ENCODE results near the gene MANEA. TPM values are rescaled to one million over a fixed set of nuclear protein-coding genes. Genes with fewer than 3 reads are reported as not detected.

MANEA gene
- 8.4 and 10.4 TPM in 2 replicates for total RNA-seq (2021; fragmentation: NEBNext Ultra II Directional; extraction: Animal tissue kit (Norgen Biotek cat#: 25700))
- 1.4 and 2.8 TPM in 2 replicates for polyA plus RNA-seq (2011; rRNA removed)
- polyA plus RNA-seq (2011; cell fraction: cytosol; rRNA removed), result 2.5 TPM
- polyA plus RNA-seq (2011; cell fraction: nucleus; rRNA removed), result 0.78 TPM
- 1.9 to 3.7 TPM (median 2.1 TPM) in 4 replicates for polyA plus RNA-seq (2012, experiment 1 of 2)
- 0.75 TPM for polyA plus RNA-seq (2012, experiment 2 of 2)
- 10.1 TPM for polyA plus RNA-seq (2013, experiment 1 of 2)
- polyA plus RNA-seq (2013, experiment 2 of 2), result 10.0 TPM
- 2.3 and 6.4 TPM in 2 replicates for polyA minus RNA-seq (2011; rRNA and poly(A)+ RNA removed)
- 2.3 TPM for polyA minus RNA-seq (2011; cell fraction: cytosol; rRNA and poly(A)+ RNA removed)
- polyA minus RNA-seq (2011; cell fraction: nucleus; rRNA and poly(A)+ RNA removed), result 9.5 TPM
- long read RNA-seq, experiment 1, full-length matches to known transcripts, result 3 of 10 reads
- long read RNA-seq, experiment 1, partial matches to known transcripts, result 2 of 10 reads
- long read RNA-seq, experiment 1, other reads (novel, unspliced or antisense), result 5 of 10 reads
- long read RNA-seq, experiment 2, full-length matches to known transcripts, result 4 of 6 reads
- long read RNA-seq, experiment 2, partial matches to known transcripts, result 2 of 6 reads
- long read RNA-seq, experiment 2, other reads (novel, unspliced or antisense), result 0 of 6 reads

- H4K20me1 ChIP-seq (replicated peaks in 1 of 2; ENCODE audit: control insufficient read depth in 1 of 2, insufficient read depth in 2 of 2, low read length in 2 of 2), result no peaks in the 10 kb centered on the region
- peaks cover 5% of the 10 kb centered on the region for H3K23me2 ChIP-seq (ENCODE audit: low read depth, low read length)
- 0 out of 2 replicates have a peak within 1 kb of the TSS, but pooled peaks have one; percentile 13 for H2BK15ac ChIP-seq (ENCODE audit: low read length)
- H3K4me3 ChIP-seq (ENCODE audit: extremely low read depth in 1 of 4, insufficient read depth in 2 of 4, low read depth in 3 of 4, low read length in 4 of 4), result peak within 1 kb of the TSS; percentile 76 to 89 (median 82)
- peak within 1 kb of the TSS; percentile 89 for H3K18ac ChIP-seq (ENCODE audit: extremely low read depth, low read length)
- H3K36me3 ChIP-seq (ENCODE audit: control insufficient read depth in 2 of 4, insufficient read depth in 4 of 4, low read length in 3 of 4), result no peaks in the 10 kb centered on the region
- no peaks in the 10 kb centered on the region for H3K27me3 ChIP-seq (replicated peaks in 1 of 4; ENCODE audit: control insufficient read depth in 3 of 4, extremely low read depth in 1 of 4, insufficient read depth in 3 of 4, low read length in 3 of 4)
- H3K4ac ChIP-seq (replicated peaks; ENCODE audit: insufficient read length, low read depth, low read length), result peak within 1 kb of the TSS; percentile 2
- POLR2A ChIA-PET (ENCODE audit: partially characterized antibody), result interaction anchor here (0.6 kb wide), 1 partner anchor 290 kb away, joined by 3 read pairs; no protein-coding TSS in a partner anchor
- peak within 1 kb of the TSS; percentile 63 to 88 (median 71) for H3K9ac ChIP-seq (replicated peaks in 1 of 4; ENCODE audit: extremely low read depth in 1 of 4, low read depth in 3 of 4, low read length in 3 of 4)
- FAIRE-seq (no peak), DNase-seq (ENCODE audit: low read depth in 1 of 2, low spot score in 2 of 2) (peak; percentile 65 to 85)
- H3K56ac ChIP-seq (replicated peaks; ENCODE audit: insufficient read length, low read depth, low read length), result peak within 1 kb of the TSS; percentile 82
- 1% methylated on average over 50 of the region's 70 CpGs; no CpG with 5 or more reads in 1 of the 2 experiments for WGBS, 2 experiments (ENCODE audit: extremely low coverage in 1 of 2, insufficient coverage in 1 of 2, insufficient read length in 1 of 2, insufficient replicate concordance in 2 of 2, low coverage in 1 of 2, low lambda C conversion rate in 2 of 2, missing lambda C conversion rate in 1 of 2)
- peak within 1 kb of the TSS; percentile 76 for H2BK5ac ChIP-seq (ENCODE audit: low read depth, low read length)
- H4K91ac ChIP-seq (replicated peaks; ENCODE audit: insufficient read length, low read length), result peak within 1 kb of the TSS; percentile 94
- H2AK5ac ChIP-seq (ENCODE audit: low read depth, low read length), result no peak within 1 kb of the TSS
- no peaks in the 10 kb centered on the region for H3K9me3 ChIP-seq (ENCODE audit: insufficient read depth in 2 of 2, low read depth in 1 of 2, low read length in 1 of 2)
- H2BK120ac ChIP-seq (replicated peaks; ENCODE audit: low read depth, low read length), result no peak within 1 kb of the TSS
- peaks cover 0 to 1% (median 0%) of the 10 kb centered on the region in 4 experiments; a peak in 2 of 7 replicates for H3K4me1 ChIP-seq (replicated peaks in 1 of 4; ENCODE audit: control insufficient read depth in 3 of 4, insufficient read depth in 4 of 4, low read length in 3 of 4)
- peak within 1 kb of the TSS; percentile 86 for H2BK12ac ChIP-seq (ENCODE audit: low read depth, low read length)
- H4K5ac ChIP-seq (ENCODE audit: insufficient read length, low read depth, low read length), result peak within 1 kb of the TSS; percentile 94
- peaks cover 0 to 34% of the 10 kb centered on the region in 2 experiments; a peak in 2 of 4 replicates for H3K79me2 ChIP-seq (ENCODE audit: control insufficient read depth in 1 of 2, insufficient read depth in 2 of 2, low read length in 2 of 2)
- H3K23ac ChIP-seq (ENCODE audit: insufficient read length), result no peak within 1 kb of the TSS
- no peak within 1 kb of the TSS for H2BK20ac ChIP-seq (ENCODE audit: low read length)
- peak within 1 kb of the TSS; percentile 87 to 97 for H3K4me2 ChIP-seq (ENCODE audit: insufficient read depth in 1 of 2, low read depth in 2 of 2, low read length in 2 of 2)
- H3K27ac ChIP-seq (ENCODE audit: low read depth, low read length), result peak within 1 kb of the TSS; percentile 83
- CTCF ChIA-PET (ENCODE audit: partially characterized antibody), result interaction anchor here (1.4 kb wide), 1 partner anchor 348 kb away, joined by 3 read pairs; no protein-coding TSS in a partner anchor
- no peaks in the 10 kb centered on the region for H3K79me1 ChIP-seq (ENCODE audit: low read depth, low read length)
- peak within 1 kb of the TSS; percentile 100 for H2AFZ ChIP-seq (ENCODE audit: low read length)
- peak within 1 kb of the TSS; percentile 87; the same call in 1 of the 2 replicates for H4K8ac ChIP-seq (ENCODE audit: extremely low read depth, insufficient read depth, low read length)
- no peak within 1 kb of the TSS for H3K14ac ChIP-seq (ENCODE audit: insufficient read length)
- TF ChIP-seq GTF2F1 (IDR thresholded peaks at IDR 0.05; ENCODE audit: borderline replicate concordance, low read depth, low read length) (no peak), SP1 (IDR thresholded peaks at IDR 0.05; ENCODE audit: low read depth, low read length) (no peak), CTBP2 (IDR thresholded peaks at IDR 0.05; ENCODE audit: borderline replicate concordance, insufficient read depth, insufficient read length, low read length) (no peak), KDM5A (IDR thresholded peaks at IDR 0.05; ENCODE audit: low read length) (no peak), SP4 (IDR thresholded peaks at IDR 0.05; ENCODE audit: low read length) (no peak), GABPA (IDR thresholded peaks at IDR 0.05; ENCODE audit: borderline replicate concordance, insufficient read depth, low read length) (no peak), RFX5 (IDR thresholded peaks at IDR 0.05; ENCODE audit: borderline replicate concordance, low read depth, low read length) (no peak), YY1 (IDR thresholded peaks at IDR 0.05; ENCODE audit: low read depth, low read length) (no peak), CEBPB (IDR thresholded peaks at IDR 0.05; ENCODE audit: low read depth, low read length) (no peak)
Observed at GRCh38 chr6:95577304-95578105, at the start of gene MANEA. Gene MANEA, plus strand, starts transcription at chr6:95577535. Its CDS starts 8,905 bp downstream, at chr6:95586440.
